HepG2 (cell line): Measurements from ENCODE around the gene DDI2. TPM values are rescaled to one million over a fixed set of nuclear protein-coding genes. Genes with fewer than 3 reads are reported as not detected.

Experiments
- BRD4 ChIP-seq: sonication (generic); formaldehyde crosslinking; IDR thresholded peaks from 2 replicates; pipeline ENCODE4 v1.4.0; 2020; ENCODE audit warnings: missing genetic modification reagents
- HMGXB3 ChIP-seq: sonication (generic); formaldehyde crosslinking; IDR thresholded peaks from 2 replicates; pipeline ENCODE4 v1.4.0; 2020; ENCODE audit warnings: missing genetic modification reagents, borderline replicate concordance
- HOXA5 ChIP-seq: sonication (generic); formaldehyde crosslinking; IDR thresholded peaks from 2 replicates; pipeline ENCODE4 v1.4.0; 2020; ENCODE audit warnings: missing genetic modification reagents
- MAX ChIP-seq: IDR thresholded peaks from 2 replicates; pipeline ENCODE4 v1.6.1; 2012; ENCODE audit warnings: inconsistent platforms
- NAIF1 ChIP-seq: sonication (generic); formaldehyde crosslinking; IDR thresholded peaks from 2 replicates; pipeline ENCODE4 v1.5.0; 2020; ENCODE audit warnings: mild to moderate bottlenecking, missing genetic modification reagents, borderline replicate concordance
- SETDB1 ChIP-seq: sonication (generic); formaldehyde crosslinking; IDR thresholded peaks from 2 replicates; pipeline ENCODE4 v1.5.1; 2020; ENCODE audit warnings: missing genetic modification reagents, mild to moderate bottlenecking, borderline replicate concordance
- STAT5B ChIP-seq: sonication (generic); formaldehyde crosslinking; IDR thresholded peaks from 2 replicates; pipeline ENCODE4 v1.4.0; 2020; ENCODE audit warnings: missing genetic modification reagents
- USF2 ChIP-seq, 2 experiments: sonication (generic) in 1 of 2; formaldehyde crosslinking in 1 of 2; IDR thresholded peaks; 2 replicates each; pipeline versions ENCODE4 v1.5.1 to v1.6.1; 2011 to 2020; ENCODE audit warnings: borderline replicate concordance in 1 of 2, low read depth in 1 of 2, low read length in 1 of 2, mild to moderate bottlenecking in 1 of 2, missing genetic modification reagents in 1 of 2, moderate library complexity in 1 of 2
- ZNF30 ChIP-seq: sonication (generic); formaldehyde crosslinking; IDR thresholded peaks from 2 replicates; pipeline ENCODE4 v1.5.0; 2020; ENCODE audit warnings: mild to moderate bottlenecking, missing genetic modification reagents
- ZNF33B ChIP-seq: sonication (generic); formaldehyde crosslinking; IDR thresholded peaks from 2 replicates; pipeline ENCODE4 v1.5.1; 2020; ENCODE audit warnings: mild to moderate bottlenecking, missing genetic modification reagents
- ZNF431 ChIP-seq: sonication (generic); formaldehyde crosslinking; IDR thresholded peaks from 2 replicates; pipeline ENCODE4 v1.9.0; 2022; ENCODE audit warnings: missing genetic modification reagents, low read depth, mild to moderate bottlenecking, borderline replicate concordance
- ZNF558 ChIP-seq: sonication (generic); formaldehyde crosslinking; IDR thresholded peaks from 2 replicates; pipeline ENCODE4 v1.9.0; 2022; ENCODE audit warnings: mild to moderate bottlenecking, missing genetic modification reagents, borderline replicate concordance
- ZNF609 ChIP-seq: sonication (generic); formaldehyde crosslinking; IDR thresholded peaks from 2 replicates; pipeline ENCODE4 v1.4.0; 2020; ENCODE audit warnings: mild to moderate bottlenecking, missing genetic modification reagents, borderline replicate concordance
- ZNF737 ChIP-seq: sonication (generic); formaldehyde crosslinking; IDR thresholded peaks from 2 replicates; pipeline ENCODE4 v1.5.0; 2020; ENCODE audit warnings: missing genetic modification reagents, mild to moderate bottlenecking, borderline replicate concordance
- ZNF761 ChIP-seq: sonication (generic); formaldehyde crosslinking; conservative IDR thresholded peaks from 2 replicates; pipeline ENCODE4 v1.4.0; 2020; ENCODE audit warnings: mild to moderate bottlenecking, missing genetic modification reagents
- ZNF850 ChIP-seq: sonication (generic); formaldehyde crosslinking; conservative IDR thresholded peaks from 2 replicates; pipeline ENCODE4 v1.9.0; 2021; ENCODE audit warnings: mild to moderate bottlenecking, missing genetic modification reagents
- polyA plus RNA-seq, 8 experiments: library from polyadenylated mRNA; depleted of rRNA in 3 of 8; stranded (reverse) in 7 of 8; unstranded in 1 of 8; fragments of >200 nt; fragmentation: Illumina TruSeq in 4 of 8; extraction: Trizol in 4 of 8; gene quantifications; 2 replicates each; pipeline versions ENCODE4 v1.2.1 to v1.2.3, GENCODE V29; 2011 to 2016; ENCODE audit warnings: low read depth in 4 of 8, missing spikeins in 1 of 8, mixed read lengths in 1 of 8; ENCODE audit not compliant: insufficient read depth in 1 of 8
- total RNA-seq, 5 experiments: library from RNA; depleted of rRNA; stranded (reverse); fragments of >200 nt; fragmentation: Illumina TruSeq; extraction: Trizol; gene quantifications; 2 replicates each; pipeline ENCODE4 v1.2.3, GENCODE V29; 2016; ENCODE audit warnings: low read depth in 1 of 5

The DDI2 gene
- total and polyA plus RNA-seq, 2 of the 13 experiments (the other 11 are each of a cell fraction or from before 2014, with no cell fraction given), result 8.5 to 25.7 TPM

GRCh38 chr1:15584489-15585363 lies 32.5 kb upstream of the DDI2 start, which contains the start of gene AGMAT (continued):
- TF ChIP-seq MAX, result peak; percentile 92
- TF ChIP-seq HMGXB3 (CRISPR knock-in tag), result peak; percentile 74; the same call in 1 of the 2 replicates
- TF ChIP-seq ZNF850 (CRISPR knock-in tag), result no peak
- TF ChIP-seq ZNF558 (CRISPR knock-in tag), result no peak; the same call in 1 of the 2 replicates
- TF ChIP-seq HOXA5 (CRISPR knock-in tag), result peak; percentile 91
- TF ChIP-seq BRD4 (CRISPR knock-in tag), result peak; percentile 62
- peak; percentile 72; the same call in 1 of the 2 replicates for TF ChIP-seq STAT5B
- TF ChIP-seq ZNF431 (CRISPR knock-in tag), result peak; percentile 76; the same call in 1 of the 2 replicates
- no peak for TF ChIP-seq SETDB1 (CRISPR knock-in tag)
- no peak for TF ChIP-seq ZNF33B
- no peak for TF ChIP-seq ZNF737
- peak; percentile 94 for TF ChIP-seq ZNF609 (CRISPR knock-in tag)
- peak; percentile 93 for TF ChIP-seq ZNF761 (CRISPR knock-in tag)
- TF ChIP-seq USF2 (IDR thresholded peaks at IDR 0.05; ENCODE audit: low read depth, low read length), result no peak
- no peak for TF ChIP-seq USF2 (CRISPR knock-in tag; IDR thresholded peaks at IDR 0.05; ENCODE audit: borderline replicate concordance)
- TF ChIP-seq ZNF30, result no peak
- peak; percentile 80; the same call in 1 of the 2 replicates for TF ChIP-seq NAIF1 (CRISPR knock-in tag)
